Activated naive CD8-positive, alpha-beta T cell treated with anti-CD3 and anti-CD28 coated beads, Interleukin-2, amount 10 ng/mL, durations not matched to agents 7 days and 5 days (primary cell): ENCODE data around the gene ELMO1. TPM values are rescaled to one million over a fixed set of nuclear protein-coding genes. Genes with fewer than 3 reads are reported as not detected.
A peak's percentile ranks its signal among the peaks of the same experiment; 100 is the strongest.

ENCODE experiments used
- ATAC-seq: fragments of 150-1000 bp; cut with Tn5 transposase; one replicate; pipeline ENCODE4 v1.10.0; 2021; ENCODE audit warnings: low read depth, moderate library complexity
- POLR2A ChIA-PET: fragments of 350-600 bp; sonication (Branson Sonifier 250); formaldehyde crosslinking; loops from one replicate; lab custom pipeline; 2021; ENCODE audit warnings: antibody characterized with exemption; lab: Charles Lee
- DNase-seq: peaks from one replicate; pipeline ENCODE4 v3.0.0; 2021
- H3K27ac Mint-ChIP-seq: one replicate; pipeline ENCODE4 v1.8.0; 2022; ENCODE audit warnings: mild to moderate bottlenecking, mixed read lengths
- H3K27me3 Mint-ChIP-seq: one replicate; pipeline ENCODE4 v1.8.0; 2022; ENCODE audit warnings: mild to moderate bottlenecking, moderate library complexity, mixed read lengths
- H3K36me3 Mint-ChIP-seq: one replicate; pipeline ENCODE4 v1.8.0; 2021; ENCODE audit warnings: mild to moderate bottlenecking, mixed read lengths
- H3K4me1 Mint-ChIP-seq: one replicate; pipeline ENCODE4 v1.8.0; 2021; ENCODE audit warnings: mixed read lengths
- H3K4me3 Mint-ChIP-seq: one replicate; pipeline ENCODE4 v1.8.0; 2022; ENCODE audit warnings: mild to moderate bottlenecking, moderate library complexity, mixed read lengths
- H3K9me3 Mint-ChIP-seq: one replicate; pipeline ENCODE4 v1.8.0; 2021; ENCODE audit warnings: mixed read lengths
- total RNA-seq, 2 experiments: library from RNA; stranded (reverse); gene quantifications; one replicate each; pipeline ENCODE4 v1.2.3, GENCODE V29; 2021

Gene ELMO1
- total RNA-seq, 2 experiments from 2014 or later, result 73.4 to 78.6 TPM

- Mint-ChIP-seq H3K36me3 (peaks cover 9% of the 10 kb centered on the region), H3K27ac (no peak overlapping the region), H3K9me3 (peaks cover 8% of the 10 kb centered on the region), H3K4me3 (no peak overlapping the region), H3K27me3 (peaks cover 2% of the 10 kb centered on the region), H3K4me1 (peaks cover 3% of the 10 kb centered on the region)
- no peak for DNase-seq
- POLR2A ChIA-PET, result no interaction called here
- ATAC-seq, result no peak
These were observed 67.8 kb downstream of the ELMO1 start for GRCh38 chr7:37380831-37381230.

DNA sequence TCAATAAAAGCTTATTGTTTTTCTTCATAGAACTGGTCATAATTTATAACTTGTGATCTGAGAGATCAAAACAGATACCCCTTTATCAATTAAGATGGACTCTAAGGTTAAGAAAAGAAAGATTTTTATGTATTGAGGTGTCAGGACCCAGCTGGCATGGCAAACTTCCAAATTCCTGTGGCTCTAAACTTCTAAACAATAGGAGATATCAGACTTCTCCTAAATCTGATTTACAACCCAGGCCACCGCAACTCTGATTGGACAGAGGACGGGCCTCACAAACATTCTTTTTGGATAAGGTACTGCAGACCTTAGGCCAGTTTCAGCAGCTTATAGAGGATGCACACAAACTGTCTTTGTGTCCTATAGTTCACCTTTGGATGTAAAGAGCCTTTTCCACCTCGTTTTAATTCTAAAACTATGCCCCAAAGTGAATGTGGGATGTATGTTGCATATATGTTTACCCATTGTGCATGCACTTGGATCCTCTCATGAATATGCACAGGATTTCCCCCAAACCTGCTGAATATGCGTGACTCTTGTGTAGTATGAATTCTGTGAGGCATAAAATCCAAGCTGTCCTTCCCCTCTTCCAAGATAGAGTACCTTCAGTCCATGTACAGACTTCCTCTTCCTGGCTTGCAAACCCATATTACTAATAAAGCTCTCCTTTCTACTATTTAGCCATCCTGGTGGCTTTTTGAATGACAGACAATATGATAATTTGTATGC is 69.0 kb downstream of the ELMO1 start:
- H3K27ac Mint-ChIP-seq, result no peak overlapping the region
- peaks cover 10% of the 10 kb centered on the region for H3K9me3 Mint-ChIP-seq
- peaks cover 2% of the 10 kb centered on the region for H3K27me3 Mint-ChIP-seq
- H3K4me3 Mint-ChIP-seq, result no peak overlapping the region
- H3K36me3 Mint-ChIP-seq, result peaks cover 12% of the 10 kb centered on the region
- no peak for DNase-seq
- POLR2A ChIA-PET, result no interaction called here
- peaks cover 2% of the 10 kb centered on the region for H3K4me1 Mint-ChIP-seq
- no peak for ATAC-seq

GRCh38 chr7:37377231-37377630 is 71.4 kb downstream of the ELMO1 start:
- H3K36me3 Mint-ChIP-seq, result peaks cover 12% of the 10 kb centered on the region
- H3K27me3 Mint-ChIP-seq, result peaks cover 2% of the 10 kb centered on the region
- H3K27ac Mint-ChIP-seq, result no peak overlapping the region
- H3K9me3 Mint-ChIP-seq, result peaks cover 10% of the 10 kb centered on the region
- no peak overlapping the region for H3K4me3 Mint-ChIP-seq
- POLR2A ChIA-PET, result no interaction called here
- ATAC-seq, result no peak
- H3K4me1 Mint-ChIP-seq, result peaks cover 2% of the 10 kb centered on the region
- no peak for DNase-seq

GRCh38 chr7:37376386-37376785 is 72.3 kb downstream of the ELMO1 start:
- H3K9me3 Mint-ChIP-seq, result peaks cover 10% of the 10 kb centered on the region
- H3K27me3 Mint-ChIP-seq, result peaks cover 2% of the 10 kb centered on the region
- DNase-seq (no peak), ATAC-seq (no peak)
- no peak overlapping the region for H3K27ac Mint-ChIP-seq
- POLR2A ChIA-PET, result no interaction called here
- H3K4me1 Mint-ChIP-seq, result peaks cover 2% of the 10 kb centered on the region
- H3K4me3 Mint-ChIP-seq, result no peak overlapping the region
- H3K36me3 Mint-ChIP-seq, result peaks cover 12% of the 10 kb centered on the region

- POLR2A ChIA-PET, result no interaction called here
- no peak for ATAC-seq
- H3K4me3 Mint-ChIP-seq, result no peak overlapping the region
- no peaks in the 10 kb centered on the region for H3K27me3 Mint-ChIP-seq
- H3K9me3 Mint-ChIP-seq, result peaks cover 6% of the 10 kb centered on the region
- DNase-seq, result no peak
- H3K36me3 Mint-ChIP-seq, result peaks cover 12% of the 10 kb centered on the region
- no peak overlapping the region for H3K27ac Mint-ChIP-seq
- H3K4me1 Mint-ChIP-seq, result peaks cover 2% of the 10 kb centered on the region
These were observed 75.9 kb downstream of the ELMO1 start for GRCh38 chr7:37372750-37373149.

- Mint-ChIP-seq H3K27me3 (no peaks in the 10 kb centered on the region), H3K4me3 (no peak overlapping the region), H3K9me3 (peaks cover 5% of the 10 kb centered on the region), H3K4me1 (peaks cover under 1% of the 10 kb centered on the region), H3K27ac (no peak overlapping the region), H3K36me3 (peaks cover 10% of the 10 kb centered on the region)
- POLR2A ChIA-PET, result no interaction called here
- ATAC-seq, result no peak
- no peak for DNase-seq
These were observed 76.9 kb downstream of the ELMO1 start for GRCh38 chr7:37371755-37372154.

- no peak overlapping the region for H3K27ac Mint-ChIP-seq
- DNase-seq (no peak), ATAC-seq (no peak)
- no peaks in the 10 kb centered on the region for H3K9me3 Mint-ChIP-seq
- no peak overlapping the region for H3K4me3 Mint-ChIP-seq
- POLR2A ChIA-PET, result no interaction called here
- H3K4me1 Mint-ChIP-seq, result peaks cover 14% of the 10 kb centered on the region
- peaks cover 2% of the 10 kb centered on the region for H3K36me3 Mint-ChIP-seq
- no peaks in the 10 kb centered on the region for H3K27me3 Mint-ChIP-seq
These were observed 78.8 kb downstream of the ELMO1 start for GRCh38 chr7:37369906-37370305.

DNA sequence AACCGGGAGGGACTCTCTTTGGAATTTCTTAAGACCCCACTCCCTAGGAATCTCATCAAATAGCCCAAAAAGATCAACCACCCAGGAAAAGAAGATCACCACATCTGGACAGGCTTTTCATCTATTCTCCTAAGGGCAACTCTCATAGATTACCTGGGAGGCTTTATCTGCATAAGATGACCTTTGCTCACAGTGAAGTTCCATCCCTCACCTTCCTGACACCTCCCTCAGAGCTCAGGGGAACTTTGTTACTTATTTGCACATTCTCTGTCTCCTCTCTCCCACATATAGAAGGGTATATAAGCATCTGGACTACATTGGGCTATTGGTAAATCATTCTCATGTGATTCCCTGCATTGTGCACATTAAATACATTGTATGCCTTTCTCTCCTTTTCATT is 80.1 kb downstream of the ELMO1 start:
- DNase-seq (no peak), ATAC-seq (no peak)
- H3K4me1 Mint-ChIP-seq, result peaks cover 23% of the 10 kb centered on the region
- H3K9me3 Mint-ChIP-seq, result peaks cover under 1% of the 10 kb centered on the region
- H3K4me3 Mint-ChIP-seq, result no peak overlapping the region
- H3K27me3 Mint-ChIP-seq, result no peaks in the 10 kb centered on the region
- no peak overlapping the region for H3K27ac Mint-ChIP-seq
- POLR2A ChIA-PET, result no interaction called here
- peaks cover 5% of the 10 kb centered on the region for H3K36me3 Mint-ChIP-seq

DNA sequence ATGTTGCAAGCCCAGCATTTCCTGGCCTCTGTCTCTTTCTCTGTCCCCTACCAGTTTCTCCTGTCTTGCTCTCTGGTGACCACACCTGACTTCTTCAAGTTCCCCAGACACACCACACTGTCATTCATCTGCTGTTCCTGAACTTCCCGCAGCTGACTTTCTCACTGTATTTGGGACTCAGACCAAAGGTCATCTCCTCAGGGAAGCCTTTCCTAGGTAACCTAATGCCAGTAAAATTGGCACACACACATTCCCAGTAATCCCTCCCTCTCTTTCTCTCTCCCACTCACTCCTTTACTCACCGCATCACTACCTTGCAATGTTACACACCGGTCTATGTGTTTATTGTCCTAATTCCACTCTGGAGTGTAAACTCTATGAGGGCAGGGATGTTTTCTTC is 81.7 kb downstream of the ELMO1 start:
- POLR2A ChIA-PET, result no interaction called here
- ATAC-seq (no peak), DNase-seq (no peak)
- Mint-ChIP-seq H3K36me3 (peaks cover 11% of the 10 kb centered on the region), H3K9me3 (peaks cover 3% of the 10 kb centered on the region), H3K27ac (no peak overlapping the region), H3K4me1 (peaks cover 36% of the 10 kb centered on the region), H3K27me3 (no peaks in the 10 kb centered on the region), H3K4me3 (no peak overlapping the region)

DNA sequence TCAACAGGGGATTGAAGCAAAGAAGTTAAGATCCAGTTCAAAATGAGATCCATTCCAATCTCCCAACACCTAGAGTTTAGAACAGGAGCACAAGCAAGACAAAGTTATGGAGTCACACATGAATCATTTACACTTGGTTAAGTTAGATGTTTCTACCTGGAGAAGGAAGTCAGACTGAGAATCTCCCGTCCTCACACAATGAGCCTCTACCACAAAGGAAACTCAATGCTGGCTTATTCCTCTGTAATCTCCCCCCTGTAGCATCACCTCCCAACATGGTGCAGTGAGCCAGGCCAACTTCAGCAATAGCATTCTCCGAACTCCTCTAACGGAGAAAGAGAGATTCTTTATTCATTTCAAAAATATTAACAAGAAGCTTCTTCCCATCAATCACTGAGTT is 82.2 kb downstream of the ELMO1 start:
- peaks cover 36% of the 10 kb centered on the region for H3K4me1 Mint-ChIP-seq
- H3K36me3 Mint-ChIP-seq, result peaks cover 11% of the 10 kb centered on the region
- no peak overlapping the region for H3K27ac Mint-ChIP-seq
- DNase-seq (no peak), ATAC-seq (no peak)
- peaks cover 3% of the 10 kb centered on the region for H3K9me3 Mint-ChIP-seq
- no peaks in the 10 kb centered on the region for H3K27me3 Mint-ChIP-seq
- peak overlapping the region; percentile 4 for H3K4me3 Mint-ChIP-seq
- POLR2A ChIA-PET, result no interaction called here

DNA sequence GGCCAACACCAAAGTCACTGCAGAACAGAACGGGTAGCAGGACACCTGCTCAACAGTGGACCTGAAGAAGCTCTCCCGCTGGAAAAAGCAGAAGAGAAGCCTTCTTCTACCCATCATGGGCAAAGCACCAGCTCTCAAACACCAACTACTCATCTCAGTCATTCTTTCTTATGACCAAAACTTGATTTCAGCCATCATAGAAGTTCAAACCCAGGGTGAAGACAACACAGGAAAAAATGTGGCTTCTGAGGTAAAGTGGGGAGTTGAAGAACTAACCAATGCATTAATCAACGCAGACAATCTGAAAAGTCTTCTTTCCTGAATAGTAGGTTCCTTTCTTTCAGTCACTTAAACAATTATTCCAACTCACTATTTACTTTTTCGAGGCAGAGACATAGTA is 83.3 kb downstream of the ELMO1 start:
- POLR2A ChIA-PET, result interaction anchor here (0.8 kb wide), 1 partner anchor 33 kb away, joined by 3 read pairs; no protein-coding TSS in a partner anchor
- peaks cover 36% of the 10 kb centered on the region for H3K4me1 Mint-ChIP-seq
- peak overlapping the region; percentile 18 for H3K27ac Mint-ChIP-seq
- H3K4me3 Mint-ChIP-seq, result peak overlapping the region; percentile 14
- H3K27me3 Mint-ChIP-seq, result no peaks in the 10 kb centered on the region
- peaks cover 11% of the 10 kb centered on the region for H3K36me3 Mint-ChIP-seq
- ATAC-seq, result peak; percentile 67
- no peak for DNase-seq
- peaks cover 3% of the 10 kb centered on the region for H3K9me3 Mint-ChIP-seq

GRCh38 chr7:37364856-37365255 is 83.8 kb downstream of the ELMO1 start:
- no peak for ATAC-seq
- peaks cover 36% of the 10 kb centered on the region for H3K4me1 Mint-ChIP-seq
- DNase-seq, result no peak
- H3K4me3 Mint-ChIP-seq, result no peak overlapping the region
- peaks cover 11% of the 10 kb centered on the region for H3K36me3 Mint-ChIP-seq
- H3K9me3 Mint-ChIP-seq, result peaks cover 3% of the 10 kb centered on the region
- no peak overlapping the region for H3K27ac Mint-ChIP-seq
- no peaks in the 10 kb centered on the region for H3K27me3 Mint-ChIP-seq
- POLR2A ChIA-PET, result interaction anchor here (0.8 kb wide), 1 partner anchor 33 kb away, joined by 3 read pairs; no protein-coding TSS in a partner anchor

DNA sequence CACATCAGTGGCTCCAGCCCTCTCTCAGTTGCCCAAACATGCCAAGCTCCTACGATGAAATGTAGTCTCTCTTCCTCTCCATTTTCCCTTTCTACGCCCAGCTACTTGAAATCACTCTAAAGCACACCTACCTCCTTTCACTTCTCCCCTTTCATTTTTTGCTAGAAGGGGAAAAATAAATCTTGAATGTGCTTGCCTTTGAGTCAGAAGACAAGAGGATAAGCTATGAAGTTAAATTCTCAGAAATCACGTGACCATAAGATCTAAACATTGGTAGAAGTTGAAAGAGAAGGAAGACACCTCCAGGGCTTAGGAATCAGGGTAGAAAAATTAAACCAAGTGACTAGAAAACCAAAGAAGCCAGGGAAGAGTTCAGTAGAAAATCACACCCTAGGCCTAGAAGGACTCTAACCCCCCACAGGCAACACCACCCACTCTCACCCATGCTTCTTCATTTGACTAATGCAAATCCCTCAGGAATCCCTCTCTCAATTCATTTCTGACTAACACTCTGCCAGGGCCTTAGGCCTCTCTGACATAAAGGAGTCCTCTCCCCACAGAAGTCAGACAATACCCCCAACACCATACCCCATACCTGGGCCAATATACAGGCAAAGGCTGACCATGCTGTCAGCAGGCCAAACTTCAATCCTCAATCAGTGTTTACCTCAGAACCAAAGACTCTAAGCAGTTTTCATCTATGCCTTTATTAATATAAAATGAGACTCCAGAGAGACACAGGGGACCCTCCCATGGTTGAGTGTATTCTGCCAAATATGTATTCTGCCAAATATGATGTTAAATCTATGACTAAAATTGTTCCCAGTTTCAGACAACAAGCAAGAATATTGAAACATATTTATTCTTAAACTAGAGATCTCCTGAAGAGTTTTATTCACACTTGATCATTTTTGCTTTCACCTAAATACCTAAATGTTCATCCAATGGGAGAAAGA is 84.8 kb downstream of the ELMO1 start:
- Mint-ChIP-seq H3K4me1 (peaks cover 36% of the 10 kb centered on the region), H3K4me3 (peak overlapping the region; percentile 64), H3K36me3 (peaks cover 11% of the 10 kb centered on the region), H3K9me3 (peaks cover 3% of the 10 kb centered on the region), H3K27me3 (no peaks in the 10 kb centered on the region), H3K27ac (peak overlapping the region; percentile 87)
- POLR2A ChIA-PET, result interaction anchor here (1.0 kb wide), 2 partner anchors 10 to 80 kb away, joined by 3 to 5 read pairs; no protein-coding TSS in a partner anchor
- ATAC-seq (peak; percentile 34), DNase-seq (no peak)
